Measurements from ENCODE around the gene P4HA3. TPM values are rescaled to one million over a fixed set of nuclear protein-coding genes. Genes with fewer than 3 reads are reported as not detected.

Gene P4HA3
- total and polyA plus RNA-seq, 9 of the 15 experiments (the other 6 are each of a cell fraction or from before 2014, with no cell fraction given), result 0.01 to 0.03 TPM; not detected in 7

GRCh38 chr11:74265256-74265655 lies 46.2 kb downstream of the P4HA3 start:
- Histone ChIP-seq H3K79me2 (ENCODE audit: control insufficient read depth, insufficient read depth, low read length) (no peaks in the 10 kb centered on the region), H3K9ac (ENCODE audit: insufficient read depth in 1 of 2, low read depth in 2 of 2, low read length in 2 of 2) (no peak overlapping the region), H4K20me1 (replicated peaks; ENCODE audit: control insufficient read depth, insufficient read depth, low read length) (no peaks in the 10 kb centered on the region; the same call in 1 of the 2 replicates), H3K4me1 (replicated peaks in 1 of 2; ENCODE audit: control insufficient read depth in 2 of 2, insufficient read depth in 2 of 2, low read length in 2 of 2) (no peaks in the 10 kb centered on the region), H3K27me3 (ENCODE audit: control insufficient read depth in 2 of 2, insufficient read depth in 2 of 2, low read length in 2 of 2) (peaks cover 11 to 43% of the 10 kb centered on the region in 2 experiments; a peak in 3 of 5 replicates), H3K36me3 (ENCODE audit: control insufficient read depth, insufficient read depth, low read length) (no peaks in the 10 kb centered on the region), H3K9me3 (replicated peaks; ENCODE audit: control insufficient read depth, insufficient read depth, low read depth, low read length) (no peaks in the 10 kb centered on the region), H2AFZ (ENCODE audit: low read depth, low read length) (no peak overlapping the region), H3K9me1 (ENCODE audit: control insufficient read depth, insufficient read depth, low read length) (no peaks in the 10 kb centered on the region), H3K4me3 (no peak overlapping the region), H3K4me2 (ENCODE audit: insufficient read depth, low read length) (no peak overlapping the region), H3K27ac (ENCODE audit: extremely low read depth, low read depth, low read length) (no peak overlapping the region)
- in situ Hi-C loops (cut with MboI) (no loop called here), intact Hi-C loops (cut with micrococcal nuclease) (no loop called here)
- POLR2A ChIA-PET, result no interaction called here
- ATAC-seq (no peak), DNase-seq (ENCODE audit: extremely low read depth in 1 of 4, low spot score in 3 of 4) (no peak), FAIRE-seq (no peak)
- CTCF ChIA-PET (ENCODE audit: low intra/inter-chr PET ratio), result no interaction called here
- WGBS (ENCODE audit: insufficient coverage, low coverage, missing lambda C conversion rate), result 0% methylated on average over 1 of the region's 1 CpG
- BruUV-seq (replicated peaks), result no TSS peak
- TF ChIP-seq ZNF512 (tag; IDR thresholded peaks at IDR 0.05), result no peak
- no peak for TF ChIP-seq ZNF280A (IDR thresholded peaks at IDR 0.05; ENCODE audit: low read depth, partially characterized antibody)
- TF ChIP-seq SFPQ (IDR thresholded peaks at IDR 0.05; ENCODE audit: low read depth, low read length), result no peak
- TF ChIP-seq ZBTB9 (CRISPR knock-in tag; IDR thresholded peaks at IDR 0.05), result no peak
- no peak for TF ChIP-seq THAP7 (CRISPR knock-in tag; IDR thresholded peaks at IDR 0.05)
- TF ChIP-seq ETV6 (IDR thresholded peaks at IDR 0.05; ENCODE audit: borderline replicate concordance in 1 of 2, low read depth in 2 of 2, low read length in 1 of 2), result no peak
- no peak for TF ChIP-seq ETV6 (CRISPR knock-in tag; IDR thresholded peaks at IDR 0.05; ENCODE audit: borderline replicate concordance)
- no peak for TF ChIP-seq E2F6 (IDR thresholded peaks at IDR 0.05; ENCODE audit: borderline replicate concordance in 1 of 2, extremely low read depth in 1 of 2, insufficient read depth in 1 of 2, insufficient read length in 1 of 2, low read depth in 1 of 2, low read length in 1 of 2, poor library complexity in 1 of 2, severe bottlenecking in 1 of 2)
- no peak for TF ChIP-seq TRIM25 (IDR thresholded peaks at IDR 0.05; ENCODE audit: borderline replicate concordance)
